ENCODE measurements around the gene ZNF521.

Gene ZNF521

DNA sequence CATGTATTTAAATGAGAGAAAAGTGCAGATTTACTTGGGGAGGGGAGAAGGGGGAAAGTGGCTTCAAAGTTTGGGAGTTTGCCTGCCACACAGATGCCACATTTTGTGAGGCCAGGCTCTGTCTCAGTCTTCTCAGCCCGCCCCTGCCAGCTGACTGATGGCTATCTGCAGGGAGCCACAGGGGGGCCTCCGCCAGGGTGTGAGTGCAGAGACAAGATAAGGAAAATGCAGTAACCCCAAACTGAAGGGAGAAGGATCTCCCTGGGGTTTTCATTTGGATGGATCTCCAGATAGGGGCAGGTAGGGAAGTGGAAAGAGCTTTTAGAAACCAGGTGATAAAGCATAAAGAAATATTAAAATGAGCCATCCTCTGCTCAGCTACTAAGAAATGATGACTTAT lies 128.8 kb downstream of the ZNF521 start:
- DNase-seq = no peak

DNA sequence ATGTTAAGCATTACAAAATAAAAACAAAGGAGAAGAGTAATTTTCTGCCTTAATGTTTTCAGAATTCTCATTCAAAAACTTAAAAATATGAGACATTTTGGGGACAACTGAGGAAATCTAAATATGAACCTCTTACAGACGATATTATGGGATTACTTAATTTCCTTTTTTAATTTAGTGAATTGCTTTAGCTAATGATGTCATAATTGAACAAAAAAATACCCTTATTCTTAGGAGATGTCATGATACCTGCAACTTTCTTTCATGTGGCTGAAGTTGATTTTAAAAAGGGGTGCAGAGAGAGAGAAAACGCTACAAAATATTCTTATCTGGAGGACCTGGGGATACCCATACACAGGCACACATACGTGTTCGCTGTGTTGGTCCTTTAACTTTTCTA lies 129.3 kb downstream of the ZNF521 start:
- no peak for DNase-seq

DNA sequence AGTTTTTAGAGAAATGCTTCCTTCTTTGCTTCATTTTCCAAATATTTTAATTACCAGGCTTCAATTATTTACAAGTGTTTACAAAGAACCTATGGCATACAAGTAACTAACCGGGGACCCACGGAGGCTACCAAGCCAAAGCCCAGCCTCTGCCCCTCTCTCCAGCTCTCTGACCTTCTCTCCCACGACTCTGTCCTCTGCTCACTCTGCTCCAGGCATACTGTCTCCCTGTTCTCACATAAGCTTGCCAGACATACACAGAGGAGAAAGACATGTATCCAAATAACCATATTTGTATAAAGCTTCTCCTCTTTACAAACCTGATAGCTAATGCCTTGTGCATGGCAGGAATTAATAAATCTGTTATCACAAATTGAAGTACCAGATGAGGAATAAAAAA lies 141.3 kb downstream of the ZNF521 start:
- no peak for DNase-seq

DNA sequence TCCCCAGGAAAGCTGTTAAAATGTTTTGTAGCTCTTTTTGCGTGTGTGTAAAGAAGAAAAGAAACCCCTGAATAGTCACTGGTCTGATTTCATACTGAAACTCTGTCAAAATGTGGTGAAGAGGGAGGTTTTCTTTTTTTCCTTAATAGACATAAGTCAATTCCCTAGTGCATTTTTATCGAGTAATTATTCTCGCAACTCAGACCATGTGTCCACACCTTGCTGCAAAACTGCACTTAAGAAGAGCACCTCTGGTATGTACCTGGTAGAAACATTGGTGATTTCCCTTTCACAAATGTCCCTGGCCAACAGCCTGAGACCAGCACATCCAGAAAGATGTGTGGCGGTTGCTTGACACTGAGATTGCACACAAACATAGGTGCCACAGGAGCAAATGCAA lies 159.9 kb downstream of the ZNF521 start:
- no peak for DNase-seq

DNA sequence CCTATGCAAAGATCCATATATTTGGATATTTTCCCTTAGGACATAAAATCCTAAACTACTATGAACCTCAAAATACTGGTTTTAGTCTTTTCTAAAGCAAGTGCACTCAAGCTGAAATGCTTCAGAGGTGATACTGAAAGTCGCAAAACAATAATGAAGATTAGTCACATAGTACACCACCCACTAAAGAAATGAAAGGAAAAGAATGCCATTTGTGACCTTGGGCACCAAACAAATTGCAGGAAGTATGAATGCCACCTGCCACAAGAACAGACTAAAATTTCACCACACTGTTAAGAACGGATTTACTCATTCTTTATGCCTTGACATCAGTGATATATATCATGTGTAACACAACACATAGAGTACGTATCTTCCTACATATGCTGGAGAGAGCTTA lies 161.5 kb downstream of the ZNF521 start:
- no peak for DNase-seq

DNA sequence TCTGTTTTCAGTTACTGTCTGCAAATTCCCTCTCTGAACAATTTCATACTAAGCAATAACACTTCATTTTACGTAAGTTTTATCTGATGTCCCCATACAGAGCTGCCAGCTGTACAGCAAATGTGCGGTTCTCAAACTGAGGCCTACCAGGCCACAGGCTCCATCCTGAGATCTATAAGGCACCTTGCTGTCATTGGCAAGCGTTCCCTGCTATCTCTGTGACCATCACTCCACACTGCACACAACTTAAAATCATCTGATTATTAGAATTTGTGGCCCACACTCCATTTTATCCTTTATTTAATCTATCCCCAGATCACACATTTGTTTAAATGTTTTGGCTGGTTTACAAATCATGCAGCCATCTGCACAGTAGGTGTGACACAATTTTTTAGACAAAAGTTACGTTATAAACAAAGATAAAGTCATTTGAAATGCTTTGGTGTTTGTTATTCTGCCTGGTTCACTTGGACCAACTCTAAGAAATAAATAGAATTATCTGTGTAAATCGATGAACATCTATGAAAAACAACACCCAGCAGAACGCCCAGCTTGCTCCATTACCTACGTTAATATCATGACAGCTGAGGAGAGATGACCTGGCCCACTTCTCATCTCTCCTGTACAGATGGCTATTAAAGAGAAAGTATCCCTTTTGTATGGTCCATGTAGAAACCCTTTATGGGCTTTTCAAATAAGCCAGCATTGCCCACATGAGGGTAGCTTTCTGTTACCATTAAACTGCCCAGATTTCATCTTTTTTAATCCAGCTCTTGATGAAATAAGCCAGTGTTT lies 162.4 kb downstream of the ZNF521 start:
- DNase-seq = no peak

DNA sequence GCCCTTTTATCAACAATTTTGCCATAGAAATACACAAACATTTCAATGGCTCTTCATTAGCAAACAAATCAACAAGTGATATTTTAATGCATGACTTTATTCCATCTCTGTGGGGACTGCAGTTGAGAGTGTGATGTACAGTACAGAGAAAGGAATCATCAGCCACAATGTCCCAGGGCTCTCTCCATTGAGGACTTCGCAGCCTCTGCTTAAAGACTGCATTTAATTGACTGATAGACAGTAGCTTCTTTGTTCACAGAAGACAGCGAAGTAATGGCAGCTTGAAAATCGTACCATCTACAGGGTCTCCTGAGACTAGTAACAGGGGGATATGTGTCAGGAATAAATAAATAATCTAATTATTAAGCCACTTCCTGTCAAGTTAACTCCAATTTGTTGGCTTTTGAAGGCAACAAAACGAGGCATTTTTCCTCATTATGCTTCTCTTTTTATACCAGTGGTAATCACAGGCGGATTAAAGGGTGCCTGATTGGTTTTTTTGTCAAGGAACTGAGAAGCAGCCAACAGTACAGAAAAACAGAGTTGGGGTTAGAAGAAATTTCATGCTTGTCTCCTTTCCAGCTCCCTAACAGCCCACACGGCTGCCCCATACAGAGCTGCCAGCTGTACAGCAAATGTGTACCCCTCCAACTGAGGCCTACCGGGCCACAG lies 164.3 kb downstream of the ZNF521 start:
- DNase-seq = no peak

DNA sequence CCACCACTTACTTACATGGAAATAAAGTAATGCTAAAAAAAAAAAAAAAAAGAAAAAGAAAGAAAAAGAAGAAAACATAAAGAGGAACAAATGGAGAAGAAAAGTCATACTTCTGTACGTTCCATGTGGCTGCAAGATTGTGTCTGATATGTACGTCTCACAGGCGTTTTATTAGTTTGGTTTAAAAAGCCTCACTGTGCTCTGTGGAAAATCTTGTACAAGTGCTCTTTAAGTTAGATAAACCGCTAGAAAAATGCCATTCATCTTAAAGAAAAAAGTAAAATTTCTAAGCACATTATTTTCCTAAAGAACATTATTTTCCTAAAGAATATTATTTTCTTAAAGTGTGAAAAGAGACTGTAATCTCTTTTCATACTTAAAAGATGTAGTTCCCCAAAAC lies 165.1 kb downstream of the ZNF521 start:
- DNase-seq = no peak

DNA sequence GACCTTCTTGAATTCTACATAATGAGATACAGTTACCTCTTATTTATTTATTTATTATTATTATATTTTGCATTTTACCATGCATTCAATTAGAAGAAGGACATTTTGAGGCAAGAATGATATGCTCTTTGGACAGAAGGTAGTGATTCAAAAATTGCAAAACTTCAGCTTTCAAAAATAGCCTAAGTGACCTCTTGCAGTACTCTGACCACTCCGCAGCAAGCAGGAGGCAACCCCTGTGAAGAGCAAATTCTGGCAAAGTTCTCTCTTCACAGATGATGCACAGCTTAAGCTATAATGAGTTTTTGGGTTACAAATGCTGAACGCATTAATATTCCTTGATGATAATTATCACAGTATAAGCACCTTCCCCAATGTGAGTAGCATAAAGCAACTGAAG lies 170.0 kb downstream of the ZNF521 start:
- DNase-seq = no peak

DNA sequence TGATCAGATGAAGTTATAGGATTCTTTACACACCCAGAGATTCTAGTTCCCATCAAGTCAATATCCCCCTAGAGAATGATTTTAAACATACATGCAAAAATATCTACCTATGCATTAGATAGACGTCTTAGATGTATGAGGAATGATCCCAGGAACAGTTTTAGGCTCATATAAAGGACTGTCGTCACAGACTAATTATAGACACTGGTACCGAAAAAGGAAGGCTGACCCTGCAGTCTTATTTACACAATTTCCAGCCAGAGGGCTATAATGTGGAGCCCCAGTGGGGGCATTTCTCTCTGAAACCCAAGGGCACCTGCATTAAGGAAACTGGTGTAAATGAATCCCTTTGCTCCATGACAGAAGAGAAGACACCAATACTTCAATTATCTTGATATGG lies 170.4 kb downstream of the ZNF521 start:
- no peak for DNase-seq

DNA sequence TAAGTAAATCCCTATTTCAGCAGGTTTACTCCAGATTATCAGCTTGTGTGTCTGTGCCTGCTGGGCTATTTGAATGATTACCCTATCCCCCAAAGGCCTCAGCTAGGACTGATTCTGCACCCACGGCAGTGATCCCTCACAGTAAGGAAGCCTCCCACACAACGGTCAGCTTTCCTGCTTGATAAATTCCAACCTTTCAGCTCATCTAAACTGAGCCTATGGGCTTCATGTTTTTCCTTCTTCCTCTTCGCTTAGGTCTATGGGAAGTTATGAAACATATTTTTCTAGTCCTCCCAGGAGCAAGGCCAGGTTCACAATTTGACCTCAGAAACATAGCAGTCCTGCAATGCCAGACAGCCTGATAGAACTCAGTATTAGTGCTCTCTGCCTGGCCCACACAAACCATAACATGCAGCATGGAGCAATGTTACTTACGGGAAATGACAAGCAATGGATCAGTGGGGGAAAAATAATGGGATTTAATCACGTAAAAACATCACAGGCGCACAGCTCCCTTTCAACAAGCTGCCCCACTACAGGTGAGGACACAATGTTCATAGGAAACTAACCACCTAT lies 170.9 kb downstream of the ZNF521 start:
- no peak for DNase-seq

DNA sequence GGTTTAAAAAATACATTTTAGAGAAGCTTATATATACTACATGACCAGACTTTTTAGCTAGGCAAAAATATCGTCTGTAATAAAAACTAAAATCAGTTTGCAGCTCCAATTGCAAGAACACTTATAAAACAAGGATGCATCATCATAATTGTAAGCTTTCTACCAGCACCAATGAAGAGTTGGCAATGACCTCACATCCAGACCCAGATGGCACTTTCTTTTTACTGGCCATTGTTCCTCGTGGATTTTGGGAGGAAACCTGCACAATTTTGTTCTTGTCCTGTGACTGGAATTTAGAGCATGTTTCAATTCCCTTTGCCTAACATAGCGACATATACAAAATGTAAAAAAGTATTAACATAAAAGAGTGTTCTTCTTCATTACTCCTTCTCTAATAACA lies 174.3 kb downstream of the ZNF521 start:
- no peak for DNase-seq

DNA sequence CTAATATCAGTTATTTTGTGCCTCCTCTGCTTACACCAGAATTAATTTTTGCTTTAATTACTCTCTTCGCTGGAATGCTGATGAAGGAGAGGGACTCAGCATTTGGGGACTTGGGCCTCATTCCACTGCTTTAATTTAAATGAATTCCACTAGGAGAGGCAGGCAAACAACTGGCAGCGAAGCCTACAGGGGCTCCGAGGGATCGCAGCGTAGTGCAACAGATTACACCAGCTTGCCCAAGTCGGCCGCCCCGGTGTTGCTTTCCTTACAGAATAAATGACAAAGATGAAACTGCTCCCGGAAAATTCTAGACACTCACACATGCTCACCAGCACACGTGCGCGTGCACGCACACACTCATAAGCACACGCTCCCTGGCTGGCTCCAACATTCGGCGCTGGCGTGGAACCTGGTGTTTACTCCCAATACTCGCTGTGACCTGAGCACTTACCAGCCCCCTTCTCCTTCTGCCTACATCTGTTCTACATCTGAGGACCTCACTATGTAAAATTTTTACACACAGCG lies 175.4 kb downstream of the ZNF521 start:
- no peak for DNase-seq

DNA sequence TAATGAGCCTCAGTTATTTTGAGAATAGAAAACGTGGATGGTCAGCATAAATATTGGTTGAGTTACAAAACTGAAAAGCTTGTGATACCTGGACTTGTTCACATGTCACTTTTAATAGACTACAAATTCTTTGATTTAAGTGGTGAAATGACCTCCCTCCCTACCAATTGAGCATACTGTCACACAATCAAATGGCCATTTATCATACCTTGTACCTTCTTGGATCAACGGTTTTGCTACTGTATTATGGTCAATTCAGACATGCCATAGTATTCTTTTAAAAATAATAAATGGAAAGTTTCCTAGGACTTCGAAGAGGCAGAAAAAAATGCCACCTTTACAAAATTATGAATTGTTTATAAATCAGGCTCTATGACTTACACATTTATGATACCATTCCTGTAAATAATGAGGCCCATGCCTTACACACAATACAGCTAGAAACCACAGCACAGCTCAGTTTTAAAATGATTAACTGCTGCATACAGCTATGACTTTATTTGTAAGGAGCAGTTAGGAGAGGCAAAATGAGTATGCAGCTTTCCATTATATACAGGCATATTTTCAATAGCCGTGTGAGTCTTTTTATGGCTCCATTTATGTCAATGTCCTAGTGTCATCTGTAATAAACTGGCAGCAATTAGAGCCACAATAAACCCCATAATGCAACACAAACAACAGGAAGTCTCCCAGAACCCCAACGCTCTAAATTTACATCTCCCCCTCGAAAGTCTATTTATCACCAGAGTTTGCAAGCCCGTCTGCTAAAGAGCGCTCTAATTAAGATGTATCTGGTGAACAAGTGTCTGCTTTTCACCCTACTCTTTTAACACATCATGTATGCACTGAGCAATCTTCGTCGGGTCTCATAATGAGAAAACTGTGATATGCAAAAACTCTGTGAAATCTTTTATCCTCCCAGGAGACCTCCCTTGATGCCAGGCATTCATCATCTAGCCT lies 176.1 kb downstream of the ZNF521 start:
- no peak for DNase-seq

DNA sequence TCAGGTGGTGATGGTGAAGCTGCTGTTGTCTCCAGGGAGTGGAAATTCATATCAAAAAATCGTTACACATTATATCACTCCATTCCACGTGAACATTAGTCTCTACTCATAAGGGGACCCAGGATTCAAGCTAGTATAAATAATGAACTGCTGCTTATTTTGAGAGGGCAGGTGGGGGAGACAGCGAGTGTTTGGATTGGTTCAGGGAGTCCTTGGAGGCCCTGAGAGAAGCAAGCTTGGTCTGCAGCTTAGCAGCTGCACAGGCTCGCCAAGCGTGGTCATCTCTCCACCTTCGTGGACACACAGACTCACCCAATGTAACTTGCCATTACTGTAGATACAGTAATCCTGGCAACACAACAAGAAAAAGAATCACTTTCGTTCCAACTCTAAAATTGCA lies 177.6 kb downstream of the ZNF521 start:
- DNase-seq = no peak

DNA sequence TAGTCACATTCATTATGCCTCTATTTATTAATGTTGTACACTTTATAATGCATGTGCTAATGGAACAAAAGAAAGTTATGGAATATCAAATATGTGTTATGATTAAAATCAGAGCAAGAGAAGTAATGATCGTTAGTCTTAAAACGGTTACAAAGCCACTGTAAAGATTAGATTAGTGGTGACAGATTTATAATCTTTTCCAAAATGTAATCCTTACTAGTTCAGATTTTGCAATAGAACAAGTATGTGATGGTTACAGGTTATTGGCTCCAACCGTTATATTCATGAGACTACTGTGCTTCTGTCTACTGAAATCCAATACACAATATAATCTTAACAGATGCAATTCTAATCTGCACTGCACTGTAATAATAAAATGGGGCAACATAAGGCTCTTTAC lies 180.6 kb downstream of the ZNF521 start:
- no peak for DNase-seq

DNA sequence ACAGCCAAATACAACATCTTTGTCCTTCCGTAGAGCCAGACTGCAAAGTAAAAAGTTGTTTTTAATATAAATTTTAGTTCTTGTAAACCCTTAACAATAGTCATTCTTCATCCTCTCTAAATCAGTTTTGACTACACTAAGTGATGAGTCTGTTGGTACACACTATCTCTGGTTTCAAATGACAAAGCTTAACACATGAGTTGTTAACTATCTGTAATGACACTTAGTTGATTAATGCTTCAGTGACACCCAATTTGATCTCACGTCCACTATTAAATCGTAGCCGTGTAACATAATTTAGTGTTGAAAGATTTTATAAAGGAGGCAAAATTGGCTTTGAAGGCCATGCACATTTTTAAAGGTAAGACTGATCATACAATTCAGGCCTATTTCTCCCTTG lies 181.6 kb downstream of the ZNF521 start:
- no peak for DNase-seq

DNA sequence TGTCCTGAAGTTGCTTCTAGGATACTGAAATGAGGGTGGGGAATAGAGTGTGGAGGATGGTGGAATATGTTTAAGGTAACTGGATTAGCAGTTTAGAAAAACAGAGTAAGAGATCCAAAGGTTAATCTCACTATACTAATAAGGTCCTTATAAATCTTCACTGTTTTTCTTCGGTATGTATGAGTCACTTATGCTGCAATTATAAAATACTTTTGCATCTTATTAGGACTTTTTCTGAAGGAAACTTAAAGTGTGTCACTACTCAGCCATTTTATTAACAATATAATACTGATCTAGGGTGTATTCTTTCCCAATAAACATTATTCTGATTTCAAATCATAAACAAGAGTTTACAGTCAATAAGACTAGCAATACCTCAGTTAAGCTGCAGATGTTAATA lies 182.3 kb downstream of the ZNF521 start:
- DNase-seq = no peak

DNA sequence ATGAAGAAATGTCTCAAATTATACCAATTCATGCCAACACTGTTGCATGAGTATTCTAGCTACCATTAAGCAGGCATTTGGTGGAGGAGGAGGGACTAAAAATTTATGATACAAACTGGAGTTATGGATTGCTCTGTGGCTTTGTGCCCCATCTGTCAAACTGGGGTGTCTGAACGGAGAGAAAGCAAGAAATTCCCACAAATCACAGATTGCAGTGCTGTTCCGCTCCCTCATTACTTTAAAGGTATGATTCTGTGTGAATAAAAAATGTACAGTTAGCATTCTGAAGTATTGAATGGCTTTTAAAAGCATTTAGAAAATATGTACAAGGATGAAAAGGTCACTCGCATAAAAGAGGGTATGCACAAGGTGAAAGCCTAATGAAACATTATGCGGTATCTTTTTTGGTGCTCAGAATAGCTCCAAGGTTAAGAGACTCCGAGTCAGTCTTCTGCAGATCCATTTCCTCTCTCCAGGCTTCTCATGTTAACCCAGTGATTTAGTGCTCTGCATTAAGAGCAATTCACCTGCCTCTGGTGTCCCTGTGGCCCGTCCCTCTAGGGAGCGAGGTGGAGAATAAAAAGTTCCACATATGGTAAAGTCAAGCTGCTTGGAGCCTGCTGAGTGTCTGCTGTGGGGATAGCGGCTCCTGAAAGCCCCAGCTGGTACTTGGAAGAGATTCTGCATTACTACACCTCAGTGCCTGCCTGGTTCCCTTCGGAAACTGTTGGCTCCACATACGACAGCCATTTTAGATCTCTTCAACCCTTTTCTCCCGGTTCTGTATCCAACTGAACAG lies 184.2 kb downstream of the ZNF521 start:
- DNase-seq = no peak

DNA sequence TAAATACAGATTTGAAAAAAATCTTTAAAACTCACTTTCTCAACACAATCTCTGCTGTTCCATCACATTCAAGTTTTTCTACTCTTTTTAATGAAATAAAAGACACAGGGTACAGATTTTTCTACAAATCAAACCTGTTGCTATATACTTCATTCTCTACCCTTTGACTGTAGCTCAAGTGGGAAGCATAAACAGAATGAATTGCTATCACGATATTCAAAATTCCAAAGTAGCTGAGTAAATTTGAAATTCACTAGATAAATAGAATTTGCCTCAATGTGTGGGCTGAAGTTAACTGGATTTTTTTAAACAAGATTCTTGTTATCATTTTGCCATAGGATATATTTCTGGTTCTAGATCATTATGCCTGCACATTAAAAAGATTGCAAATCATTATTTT lies 185.9 kb downstream of the ZNF521 start:
- DNase-seq = no peak

DNA sequence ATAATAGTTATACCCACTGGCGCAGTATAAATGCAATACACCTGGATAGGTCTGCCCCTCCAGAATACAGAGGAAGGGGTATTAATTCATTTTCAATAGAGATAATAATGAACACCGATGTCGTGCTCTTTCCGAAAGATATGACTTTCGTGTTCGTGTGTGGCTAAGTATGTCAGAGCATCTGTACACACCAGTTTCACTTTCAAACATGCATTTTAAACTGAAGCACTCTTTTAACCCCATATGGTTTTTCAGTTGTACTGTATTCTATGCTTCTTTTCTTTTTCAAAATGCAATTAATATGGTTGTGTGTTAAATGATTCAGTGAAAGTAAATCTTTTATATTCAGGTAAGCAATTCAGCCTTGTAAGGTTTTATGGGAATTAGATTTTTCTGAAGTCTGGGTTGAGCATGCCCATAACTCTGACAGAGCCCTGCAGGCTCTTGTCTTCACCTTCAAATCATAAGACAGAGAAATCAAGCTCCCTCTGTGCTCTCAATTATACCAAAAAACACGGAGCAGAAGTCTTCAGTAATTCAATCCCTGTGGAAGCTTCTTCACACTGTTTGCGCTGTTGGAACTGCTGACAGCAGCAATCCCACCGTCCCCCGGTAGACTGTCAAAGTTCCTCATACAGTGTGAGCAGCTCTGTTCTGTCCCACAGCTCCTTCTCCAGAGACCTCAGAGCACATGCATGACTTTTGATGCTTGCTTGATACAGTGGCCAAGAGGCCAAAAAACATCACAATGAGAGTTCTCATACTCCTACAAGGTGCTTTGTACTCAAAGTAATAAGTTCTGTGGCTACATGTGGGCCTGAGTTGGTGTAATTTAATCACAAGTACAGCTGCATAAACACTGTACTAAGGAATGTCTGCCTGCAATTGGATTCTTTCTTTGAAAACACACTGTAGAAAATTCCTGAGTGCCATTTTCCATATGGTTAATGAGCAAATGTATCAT lies 186.8 kb downstream of the ZNF521 start:
- no peak for DNase-seq
